NCI-H2196 (cell line): Measurements from ENCODE around the gene HSP90AB1.

ENCODE experiments used
- DNase-seq: peaks from one replicate; lab custom pipeline; 2025; ENCODE audit not compliant: unreplicated experiment; lab: John Stamatoyannopoulos, UW

The HSP90AB1 gene

GRCh38 chr6:44246663-44247337 is at the start of gene HSP90AB1:
HSP90AB1 (plus strand) TSS chr6:44247101; CDS start chr6:44248630, 1,529 bp downstream.
- peak; percentile 97 for DNase-seq

GRCh38 chr6:44198684-44199083 is 48.2 kb upstream of the HSP90AB1 start:
- DNase-seq, result no peak

GRCh38 chr6:44199883-44200282 is 47.0 kb upstream of the HSP90AB1 start:
- no peak for DNase-seq

- DNase-seq, result no peak
Observed at GRCh38 chr6:44201200-44201599, 45.7 kb upstream of the HSP90AB1 start.

- DNase-seq, result no peak
Observed at GRCh38 chr6:44201638-44202303, 45.1 kb upstream of the HSP90AB1 start.

- no peak for DNase-seq
Observed at GRCh38 chr6:44202332-44202971, 44.4 kb upstream of the HSP90AB1 start.

GRCh38 chr6:44202972-44203750 is 43.7 kb upstream of the HSP90AB1 start:
- DNase-seq, result no peak

- DNase-seq, result no peak
Observed at GRCh38 chr6:44203955-44204354, 42.9 kb upstream of the HSP90AB1 start.

- no peak for DNase-seq
Observed at GRCh38 chr6:44207966-44208365, 38.9 kb upstream of the HSP90AB1 start.

- no peak for DNase-seq
Observed at GRCh38 chr6:44211284-44211683, 35.6 kb upstream of the HSP90AB1 start.

GRCh38 chr6:44214307-44214706 is 32.6 kb upstream of the HSP90AB1 start:
- DNase-seq, result no peak

GRCh38 chr6:44216677-44217331 is 30.1 kb upstream of the HSP90AB1 start, which contains the start of gene MYMX:
MYMX (plus strand) TSS chr6:44216926; CDS start chr6:44217472, 546 bp downstream.
- no peak for DNase-seq

- DNase-seq, result no peak
Observed at GRCh38 chr6:44217332-44218143, 29.4 kb upstream of the HSP90AB1 start.

- peak; percentile 56 for DNase-seq
Observed at GRCh38 chr6:44219053-44219814, 27.7 kb upstream of the HSP90AB1 start.

- no peak for DNase-seq
Observed at GRCh38 chr6:44219815-44220784, 26.8 kb upstream of the HSP90AB1 start.

- no peak for DNase-seq
Observed at GRCh38 chr6:44220913-44221290, 26.0 kb upstream of the HSP90AB1 start.

GRCh38 chr6:44221291-44221960 is 25.5 kb upstream of the HSP90AB1 start:
- DNase-seq, result peak; percentile 90

- no peak for DNase-seq
Observed at GRCh38 chr6:44221961-44222335, 25.0 kb upstream of the HSP90AB1 start.
